B cell (primary cell): ENCODE results near the gene PTPMT1. TPM values are rescaled to one million over a fixed set of nuclear protein-coding genes. Genes with fewer than 3 reads are reported as not detected.
"Not testable (repeated sequence)": the region's sequence is repeated elsewhere in the genome, so short reads cannot be mapped to it uniquely, and the experiment has no call there.

Experiments used
- ATAC-seq: fragments of 200-7000 bp; cut with Tn5 transposase; one replicate; pipeline ENCODE4 v1.10.0; 2021; ENCODE audit warnings: low read depth, mild to moderate bottlenecking, moderate number of reproducible peaks, moderate library complexity
- CTCF ChIA-PET: fragments of 350-600 bp; sonication (Branson Sonifier 250); formaldehyde crosslinking; loops from one replicate; lab custom pipeline; 2021; ENCODE audit warnings: antibody characterized with exemption, inconsistent platforms; lab: Charles Lee
- POLR2A ChIA-PET: fragments of 350-600 bp; sonication (Branson Sonifier 250); formaldehyde crosslinking; loops from one replicate; lab custom pipeline; 2021; ENCODE audit warnings: antibody characterized with exemption; lab: Charles Lee
- DNase-seq: peaks from one replicate; pipeline ENCODE4 v3.0.0; 2013
- H2AFZ ChIP-seq: 2 replicates; pipeline ENCODE4 v1.6.1; 2012; ENCODE audit warnings: mild to moderate bottlenecking, low read depth, low read length; ENCODE audit not compliant: insufficient read depth, poor library complexity, severe bottlenecking
- H3K27ac ChIP-seq, 2 donors: 1 replicate in 1 of 2; 2 replicates in 1 of 2; pipeline ENCODE4 v1.5.1; 2012 to 2013; ENCODE audit warnings: low read length in 2 of 2, mild to moderate bottlenecking in 2 of 2, moderate library complexity in 1 of 2
- H3K27me3 ChIP-seq, 4 experiments: fragments of 200-600 bp in 1 of 4; sonication (generic) in 1 of 4; replicated peaks in 1 of 4; 1 replicate in 2 of 4; 2 replicates in 2 of 4; pipeline versions ENCODE4 v1.6.1 to v1.7.0; 2013 to 2016; ENCODE audit warnings: low read length in 3 of 4, mild to moderate bottlenecking in 2 of 4, mixed read lengths in 1 of 4, moderate library complexity in 1 of 4; ENCODE audit not compliant: insufficient read depth in 4 of 4, control insufficient read depth in 3 of 4; ENCODE audit errors: control extremely low read depth in 1 of 4
- H3K36me3 ChIP-seq, 2 experiments: replicated peaks in 1 of 2; 1 replicate in 1 of 2; 2 replicates in 1 of 2; pipeline versions ENCODE4 v1.6.1 to v1.7.1; 2013; ENCODE audit warnings: low read length in 1 of 2; ENCODE audit not compliant: insufficient read depth in 2 of 2, control insufficient read depth in 1 of 2; ENCODE audit errors: control extremely low read depth in 1 of 2, extremely low read depth in 1 of 2
- H3K4me1 ChIP-seq, 2 donors: fragments of 200-600 bp in 1 of 2; sonication (generic) in 1 of 2; 1 replicate in 1 of 2; 2 replicates in 1 of 2; pipeline versions ENCODE4 v1.5.1 to v1.6.1; 2013 to 2017; ENCODE audit warnings: low read length in 2 of 2; ENCODE audit not compliant: control insufficient read depth in 2 of 2, insufficient read depth in 2 of 2
- H3K4me2 ChIP-seq: replicated peaks from 2 replicates; pipeline ENCODE3; 2012; ENCODE audit warnings: mild to moderate bottlenecking, low read depth, low read length; ENCODE audit not compliant: poor library complexity, severe bottlenecking
- H3K4me3 ChIP-seq, 5 experiments: fragments of 200-600 bp in 1 of 5; sonication (generic) in 1 of 5; 1 replicate in 3 of 5; 2 replicates in 2 of 5; pipeline versions ENCODE4 v1.5.1 to v1.7.0; 2011 to 2016; ENCODE audit warnings: low read length in 4 of 5, mild to moderate bottlenecking in 4 of 5, low read depth in 2 of 5, control low read depth in 1 of 5, moderate library complexity in 1 of 5; ENCODE audit not compliant: insufficient read depth in 1 of 5; ENCODE audit errors: control extremely low read depth in 1 of 5, extremely low read depth in 1 of 5
- H3K79me2 ChIP-seq: fragments of 200-600 bp; sonication (generic); one replicate; pipeline ENCODE4 v1.6.0; 2016; ENCODE audit warnings: low read length; ENCODE audit not compliant: control insufficient read depth, insufficient read depth
- H3K9ac ChIP-seq: fragments of 200-600 bp; sonication (generic); 2 replicates; pipeline ENCODE4 v1.6.1; 2017; ENCODE audit warnings: mild to moderate bottlenecking, low read length, moderate library complexity
- H3K9me3 ChIP-seq, 3 donors: one replicate each; pipeline versions ENCODE4 v1.6.1 to v1.7.1; 2013; ENCODE audit warnings: low read length in 2 of 3; ENCODE audit not compliant: control insufficient read depth in 2 of 3, insufficient read depth in 1 of 3; ENCODE audit errors: control extremely low read depth in 1 of 3
- H4K20me1 ChIP-seq: 2 replicates; pipeline ENCODE4 v1.6.0; 2012; ENCODE audit warnings: mild to moderate bottlenecking, low read length; ENCODE audit not compliant: insufficient read depth, control insufficient read depth, poor library complexity, severe bottlenecking
- H3K27ac Mint-ChIP-seq: one replicate; pipeline ENCODE4 v1.8.0; 2021; ENCODE audit warnings: mixed read lengths
- H3K27me3 Mint-ChIP-seq: one replicate; pipeline ENCODE4 v1.8.0; 2021; ENCODE audit warnings: mixed read lengths
- H3K4me1 Mint-ChIP-seq: one replicate; pipeline ENCODE4 v1.8.0; 2021; ENCODE audit warnings: mixed read lengths
- H3K4me3 Mint-ChIP-seq: one replicate; pipeline ENCODE4 v1.8.0; 2021; ENCODE audit warnings: mixed read lengths
- H3K9me3 Mint-ChIP-seq: one replicate; pipeline ENCODE4 v1.8.0; 2022; ENCODE audit warnings: mixed read lengths; ENCODE audit not compliant: insufficient read depth
- CTCF ChIP-seq: fragments of 200-600 bp; IDR thresholded peaks from one replicate; pipeline ENCODE4 v1.8.0; 2022; ENCODE audit warnings: antibody characterized with exemption, mild to moderate bottlenecking
- EZH2 ChIP-seq: IDR thresholded peaks from 2 replicates; pipeline ENCODE4 v1.6.1; 2012; ENCODE audit warnings: borderline replicate concordance, low read depth, mild to moderate bottlenecking, moderate library complexity, low read length; ENCODE audit not compliant: insufficient read depth, poor library complexity, severe bottlenecking
- WGBS: methylation state at CpG from one replicate; pipeline ENCODE4 v1.1.5; 2013; ENCODE audit warnings: missing lambda C conversion rate; ENCODE audit not compliant: insufficient coverage; 5-methylcytosine and 5-hydroxymethylcytosine counted together
- intact Hi-C: fragments of 100-400 bp; cut with micrococcal nuclease; formaldehyde crosslinking; loops from one replicate; pipeline ENCODE4 v1.10.0; 2022
- polyA plus RNA-seq: library from polyadenylated mRNA; depleted of rRNA; stranded (reverse); fragments of >200 nt; gene quantifications from 2 replicates; pipeline ENCODE4 v1.2.3, GENCODE V29; 2012
- total RNA-seq, 2 donors: library from RNA; stranded (reverse); fragments of 120-200 nt in 1 of 2; gene quantifications; 1 replicate in 1 of 2; 2 replicates in 1 of 2; pipeline versions ENCODE4 v1.2.3 to v1.2.4, GENCODE V29; 2013 to 2022

PTPMT1 gene
- total and polyA plus RNA-seq, 2 donors (not counting 1 experiment from before 2014, with no cell fraction given) = 20.8 to 35.7 TPM

GRCh38 chr11:47564366-47564765 is 1.0 kb upstream of the PTPMT1 start:
- H2AFZ ChIP-seq, H3K36me3 ChIP-seq, H4K20me1 ChIP-seq, H3K4me3 ChIP-seq, ATAC-seq, DNase-seq, H3K9me3 Mint-ChIP-seq, H3K9me3 ChIP-seq, H3K27me3 ChIP-seq, H3K9ac ChIP-seq, H3K27me3 Mint-ChIP-seq, H3K27ac ChIP-seq: not testable (repeated sequence)
- Histone ChIP-seq H3K79me2 (peaks cover 55% of the 10 kb centered on the region), H3K4me1 (peaks cover 8 to 17% of the 10 kb centered on the region in 2 donors), H3K4me2 (peak overlapping the region; percentile 99)
- 93% methylated on average over 6 of the region's 10 CpGs for WGBS
- Mint-ChIP-seq H3K27ac (peak overlapping the region; percentile 37), H3K4me3 (peak overlapping the region; percentile 83), H3K4me1 (peaks cover 20% of the 10 kb centered on the region)
- CTCF ChIA-PET = interaction anchor here (0.5 to 2.5 kb wide), 2 partner anchors 11 to 490 kb away, joined by 3 to 19 read pairs; partner anchors contain the start of gene CELF1
- POLR2A ChIA-PET = interaction anchor here (0.6 to 1.2 kb wide), 2 partner anchors 11 to 137 kb away, joined by 3 to 4 read pairs; partner anchors contain the start of gene CELF1
- intact Hi-C loops = loop anchor here (2.0 kb wide), 1 partner anchor 14 kb away; the partner anchor contains the start of genes KBTBD4 and NDUFS3

- Histone ChIP-seq H3K36me3 (peaks cover 0 to 6% of the 10 kb centered on the region in 2 experiments), H3K4me1 (peaks cover 8 to 17% of the 10 kb centered on the region in 2 donors), H3K4me3 (peak overlapping the region in 4 of 5 experiments; percentile 82 to 90 (median 86)), H3K27me3 (no peaks in the 10 kb centered on the region), H3K9me3 (no peaks in the 10 kb centered on the region), H3K79me2 (peaks cover 61% of the 10 kb centered on the region), H3K9ac (peak overlapping the region; percentile 97), H3K4me2 (peak overlapping the region; percentile 99), H4K20me1 (no peaks in the 10 kb centered on the region), H2AFZ (peak overlapping the region; percentile 99), H3K27ac (peak overlapping the region; percentile 81 to 89)
- Mint-ChIP-seq H3K9me3 (no peaks in the 10 kb centered on the region), H3K27ac (peak overlapping the region; percentile 87), H3K4me1 (peaks cover 20% of the 10 kb centered on the region), H3K27me3 (no peaks in the 10 kb centered on the region), H3K4me3 (peak overlapping the region; percentile 83)
- ATAC-seq = peak; percentile 7
- TF ChIP-seq EZH2 (no peak), CTCF (no peak)
- ChIA-PET CTCF (interaction anchor here (0.5 to 2.5 kb wide), 3 partner anchors 11 to 489 kb away, joined by 3 to 19 read pairs (median 7); partner anchors contain the start of genes CELF1 and KBTBD4), POLR2A (interaction anchor here (0.5 to 1.9 kb wide), 4 partner anchors 12 to 137 kb away, joined by 3 to 18 read pairs (median 4); partner anchors contain the start of genes CELF1, KBTBD4 and NDUFS3)
- DNase-seq = no peak
- intact Hi-C loops = loop anchor here (1.0 to 2.0 kb wide), 2 partner anchors 12 to 14 kb away; partner anchors contain the start of genes CELF1, KBTBD4 and NDUFS3
- WGBS = 1% methylated on average over 7 of the region's 11 CpGs
Measured at GRCh38 chr11:47564933-47565339, 463 bp upstream of the PTPMT1 start.
